Smooth muscle cell of bladder (primary cell): ENCODE results near the gene FAM53A. TPM values are rescaled to one million over a fixed set of nuclear protein-coding genes. Genes with fewer than 3 reads are reported as not detected.

Experiments
- total RNA-seq: library from RNA; depleted of rRNA; stranded (reverse); fragments of >200 nt; gene quantifications from 2 replicates; pipeline ENCODE4 v1.2.3, GENCODE V29; 2014

The FAM53A gene
- total RNA-seq: 0.74 and 0.85 TPM in 2 replicates

DNA sequence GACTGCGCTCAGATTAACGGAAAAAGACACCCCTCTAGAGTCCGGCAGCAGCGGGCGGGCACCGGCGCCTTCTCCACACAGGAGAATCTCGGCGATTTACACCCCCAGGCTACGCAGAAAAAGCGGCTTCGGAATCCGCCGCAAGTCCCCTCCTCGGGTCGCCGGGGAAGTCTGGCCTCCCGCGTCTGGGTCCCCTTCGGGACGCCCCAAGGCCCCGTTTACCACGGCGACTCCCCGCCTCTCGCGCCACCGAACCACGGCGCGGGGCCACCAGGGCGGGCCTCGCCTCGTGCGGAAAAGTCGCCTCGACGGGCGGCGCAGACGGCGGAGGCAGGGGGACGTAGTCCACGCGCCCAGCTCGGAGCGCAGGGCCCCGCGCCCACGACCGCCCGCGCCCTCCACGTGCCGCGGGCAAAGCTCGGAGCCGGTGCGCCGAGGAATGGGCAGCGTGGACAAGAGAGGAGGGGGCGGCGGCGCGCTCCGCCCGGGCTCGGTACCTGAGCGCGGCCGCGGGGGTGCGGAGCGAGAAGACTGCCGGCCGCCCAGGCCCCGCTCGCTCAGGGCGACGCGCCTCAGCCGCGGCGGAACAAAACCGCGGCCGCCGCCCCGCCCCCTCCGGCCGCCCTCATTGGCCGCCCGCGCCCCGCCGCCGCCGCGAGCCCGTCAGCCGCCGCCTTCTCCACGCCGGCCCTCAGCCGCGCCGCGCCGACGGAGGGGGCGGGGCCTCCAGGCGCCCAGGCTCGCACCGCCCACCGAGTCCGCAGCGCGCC lies at the start of gene FAM53A:
Gene FAM53A, minus strand, starts transcription at position 578 of the 770 bp plus-strand sequence. CDS start 15,572 bp downstream, outside the sequence.

DNA sequence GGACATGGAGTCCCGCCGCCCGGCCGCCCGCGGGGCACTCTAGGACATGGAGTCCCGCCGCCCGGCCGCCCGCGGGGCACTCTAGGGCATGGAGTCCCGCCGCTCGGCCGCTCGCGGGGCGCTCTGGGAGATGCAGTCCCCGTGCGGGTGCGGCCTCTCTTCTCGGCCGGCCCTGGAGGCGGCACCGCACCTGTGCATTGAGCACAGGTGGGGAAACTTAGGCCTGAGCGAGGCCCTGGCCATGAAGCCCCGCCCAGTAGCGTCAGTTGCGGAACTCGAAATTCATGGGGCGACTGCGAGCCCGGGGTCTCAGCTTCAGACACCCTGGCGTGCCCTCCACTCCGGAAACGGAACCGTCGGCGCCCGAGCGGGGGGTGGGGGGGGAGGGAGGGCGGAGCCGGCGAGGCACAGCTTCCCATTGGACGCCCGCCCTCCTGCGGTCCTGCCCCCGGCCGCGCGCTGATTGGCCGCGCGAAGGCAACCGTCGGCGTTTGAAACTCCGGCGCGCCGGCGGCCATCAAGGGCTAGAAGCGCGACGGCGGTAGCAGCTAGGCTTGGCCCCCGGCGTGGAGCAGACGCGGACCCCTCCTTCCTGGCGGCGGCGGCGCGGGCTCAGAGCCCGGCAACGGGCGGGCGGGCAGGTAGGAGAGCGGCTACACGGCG lies 37.0 kb upstream of the FAM53A start, which contains the start of the genes TACC3 and TMEM129:
Gene TACC3, plus strand, starts transcription at position 519 of the 663 bp plus-strand sequence. CDS start 1,901 bp downstream, outside the sequence.
Gene TMEM129, minus strand, starts transcription at position 321 of the 663 bp plus-strand sequence. CDS start 486 bp downstream, outside the sequence.

DNA sequence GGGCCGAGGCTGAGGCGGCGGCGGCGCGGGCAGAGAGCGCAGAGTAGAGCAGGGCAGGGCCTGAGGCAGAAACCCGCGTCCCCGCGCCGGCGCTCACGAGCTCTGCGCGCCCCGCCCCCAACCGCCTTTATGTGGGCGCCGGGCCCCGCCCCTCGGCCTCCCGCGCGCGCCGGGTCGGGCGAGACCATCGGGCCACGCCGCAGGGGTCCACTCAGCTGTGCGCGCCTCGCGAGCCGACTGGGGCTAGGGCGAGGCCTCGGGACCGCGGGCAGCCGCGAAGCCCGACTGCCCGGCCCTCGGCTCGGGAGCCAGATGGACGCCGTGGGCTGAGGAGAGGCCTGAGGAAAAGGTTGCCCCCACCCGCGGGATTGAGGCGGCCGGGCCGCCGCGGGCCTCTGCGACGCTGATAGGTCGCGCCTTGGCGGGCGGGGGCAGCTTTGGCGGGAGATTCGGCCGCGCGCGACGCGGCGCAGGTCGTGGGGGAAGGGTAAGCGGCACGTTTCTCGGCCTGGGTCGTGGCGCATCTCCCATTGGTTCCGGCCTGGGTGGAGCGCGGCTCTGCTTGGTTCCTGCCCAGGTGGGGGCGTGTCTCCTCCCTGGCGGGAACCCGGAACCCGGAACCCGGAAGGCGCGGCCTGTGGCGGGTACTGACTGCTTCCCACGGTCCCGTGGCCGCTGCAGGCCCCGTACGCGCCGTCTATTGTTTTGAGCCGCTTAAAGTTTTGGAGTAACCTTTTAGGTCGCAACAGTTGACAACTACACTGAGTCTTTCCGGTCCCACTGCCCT lies 28.3 kb upstream of the FAM53A start, which contains the start of gene SLBP:
Gene SLBP, minus strand, starts transcription at position 104 of the 787 bp plus-strand sequence. CDS start 131 bp downstream, outside the sequence.

Other genes starting within 250 kb of the FAM53A start
- 39.8 and 50.0 TPM in 2 replicates for gene SLBP, start 28.0 kb upstream of the FAM53A start, total RNA-seq
- gene TMEM129, start 37.0 kb upstream of the FAM53A start, total RNA-seq: 38.3 and 41.1 TPM in 2 replicates
- gene TACC3, start 37.2 kb upstream of the FAM53A start, total RNA-seq: 2.4 and 3.1 TPM in 2 replicates
- 1.6 and 1.7 TPM in 2 replicates for gene FGFR3, start 109.0 kb upstream of the FAM53A start, total RNA-seq
- 70.8 and 88.7 TPM in 2 replicates for gene LETM1, start 171.8 kb upstream of the FAM53A start, total RNA-seq
- 29.6 and 36.3 TPM in 2 replicates for gene NSD2, start 187.1 kb upstream of the FAM53A start, total RNA-seq